Activated effector memory CD4-positive, alpha-beta T cell treated with anti-CD3 and anti-CD28 coated beads, Interleukin-2, amount 50 U/mL, for 16 hours (primary cell): ENCODE measurements around the gene LRRIQ1.
"Not testable (repeated sequence)": the region's sequence is repeated elsewhere in the genome, so short reads cannot be mapped to it uniquely, and the experiment has no call there.

Source experiments
- DNase-seq: peaks from one replicate; pipeline ENCODE4 v3.0.0-alpha.2; 2020

Gene LRRIQ1

DNA sequence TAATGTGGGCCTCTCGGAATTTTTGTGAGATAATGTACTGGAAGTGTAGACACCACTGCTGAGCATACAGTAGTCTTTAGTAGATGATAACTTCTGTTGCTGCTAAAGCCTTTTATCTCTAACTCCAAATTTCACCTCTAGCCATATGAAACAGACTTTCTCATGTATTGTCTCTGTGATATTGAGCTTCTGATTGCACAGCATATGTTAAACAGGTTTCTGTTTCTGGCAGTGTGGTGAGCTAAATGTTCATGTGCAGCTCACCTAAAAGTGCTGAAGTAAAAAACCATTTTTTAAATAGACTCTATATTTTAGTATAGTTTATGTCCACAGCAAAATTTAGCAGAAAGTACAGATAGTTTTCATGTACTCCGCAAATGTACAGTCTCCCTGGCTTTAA lies 154.6 kb downstream of the LRRIQ1 start:
- DNase-seq = no peak

DNA sequence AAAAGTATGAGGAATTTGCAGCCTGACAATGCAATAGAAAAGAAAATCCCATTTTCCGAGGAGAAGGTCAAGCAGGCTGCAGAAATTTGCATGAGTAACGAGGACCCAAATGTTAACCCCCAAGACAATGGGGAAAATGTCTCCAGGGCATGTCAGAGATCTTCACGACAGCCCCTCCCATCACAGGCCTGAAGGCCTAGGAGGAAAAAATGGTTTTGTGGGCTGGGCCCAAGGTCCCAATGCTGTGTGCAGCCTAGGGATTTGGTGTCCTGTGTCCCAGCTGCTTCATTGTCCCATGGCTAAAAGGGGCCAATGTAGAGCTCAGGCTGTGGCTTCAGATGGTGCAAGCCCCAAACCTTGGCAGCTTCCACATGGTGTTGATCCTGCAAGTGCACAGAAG lies 167.7 kb downstream of the LRRIQ1 start:
- DNase-seq = not testable (repeated sequence)

DNA sequence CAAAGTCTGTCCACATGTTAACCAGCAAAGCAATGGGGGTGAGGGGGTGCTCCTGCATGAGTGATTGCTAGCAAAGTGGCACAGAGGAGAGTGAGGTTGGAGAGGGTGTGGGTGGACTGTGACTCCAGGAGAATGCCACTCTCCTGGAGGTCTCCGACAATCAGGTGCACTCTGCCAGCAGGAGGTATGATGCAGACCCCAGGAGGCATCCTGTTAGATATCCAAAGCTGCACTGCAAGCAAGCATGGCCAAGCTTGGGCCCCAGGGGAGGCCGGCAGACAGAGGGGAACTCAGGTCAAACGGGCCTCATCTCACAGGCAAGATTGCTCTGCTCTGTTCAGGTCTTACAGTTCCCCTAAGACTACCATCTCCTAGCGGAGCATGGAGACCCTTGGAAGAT lies 170.4 kb downstream of the LRRIQ1 start:
- DNase-seq = no peak

- DNase-seq = not testable (repeated sequence)
These were observed 188.2 kb downstream of the LRRIQ1 start for GRCh38 chr12:85224339-85224738.

DNA sequence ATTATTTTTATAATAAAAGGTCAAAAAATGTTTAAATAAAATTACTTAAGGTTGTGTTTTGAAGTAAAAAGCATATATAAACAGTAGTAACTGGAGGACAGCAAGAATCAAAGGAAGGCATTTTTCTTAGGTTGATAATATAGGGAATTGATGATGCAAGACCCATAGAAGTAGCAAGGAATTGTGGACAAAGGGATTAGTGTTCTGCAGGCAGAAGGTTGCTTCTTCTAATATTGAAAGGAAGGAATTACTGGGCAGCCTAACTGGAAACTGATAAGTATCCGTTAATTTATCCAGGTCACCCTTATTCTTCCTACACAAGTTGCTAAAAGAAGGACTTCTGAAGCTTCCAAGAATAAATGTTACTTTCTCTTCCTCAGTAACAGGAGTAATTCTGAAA lies 189.3 kb downstream of the LRRIQ1 start:
- DNase-seq = no peak

DNA sequence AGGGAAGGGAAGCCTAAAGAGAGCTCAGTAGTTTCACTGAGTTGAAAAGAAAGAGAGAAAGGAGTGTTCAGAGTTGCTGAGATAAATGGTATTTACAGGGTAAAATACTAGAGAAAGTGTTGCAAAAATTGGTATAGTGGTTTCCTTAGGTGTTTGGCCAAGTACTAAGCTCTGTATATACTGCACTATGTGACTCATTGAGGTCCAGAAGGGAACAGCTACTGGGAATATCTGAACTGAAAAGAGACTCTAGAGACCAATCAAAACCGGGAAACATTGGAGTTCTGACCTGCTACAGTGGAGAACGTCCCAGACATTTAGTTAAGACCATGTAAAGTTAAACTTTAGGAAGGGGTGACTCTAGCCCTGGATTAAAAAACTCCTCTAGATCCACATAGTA lies 201.2 kb downstream of the LRRIQ1 start:
- no peak for DNase-seq

DNA sequence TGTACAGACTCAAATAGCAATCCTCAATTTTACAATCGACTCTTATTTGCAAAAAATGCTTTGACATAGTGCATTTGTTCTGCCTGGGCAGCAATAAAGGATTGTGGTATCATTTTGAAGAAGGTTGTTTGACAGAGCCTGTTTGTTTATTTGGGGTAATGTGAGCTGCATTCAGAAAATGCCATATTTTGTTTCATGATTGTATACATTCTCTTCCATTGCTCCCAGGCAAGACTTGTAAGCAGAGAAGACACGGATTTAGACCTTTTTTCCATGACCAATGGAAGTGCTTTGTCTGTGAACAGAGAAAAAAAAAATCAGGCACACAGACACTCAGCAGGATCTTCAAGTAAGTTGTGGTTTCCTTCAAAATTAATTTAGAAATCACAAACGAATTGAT lies 208.4 kb downstream of the LRRIQ1 start:
- DNase-seq = no peak

- DNase-seq = no peak
These were observed 217.7 kb downstream of the LRRIQ1 start for GRCh38 chr12:85253853-85254252.

GRCh38 chr12:85257671-85258070 lies 221.5 kb downstream of the LRRIQ1 start:
- DNase-seq = no peak

DNA sequence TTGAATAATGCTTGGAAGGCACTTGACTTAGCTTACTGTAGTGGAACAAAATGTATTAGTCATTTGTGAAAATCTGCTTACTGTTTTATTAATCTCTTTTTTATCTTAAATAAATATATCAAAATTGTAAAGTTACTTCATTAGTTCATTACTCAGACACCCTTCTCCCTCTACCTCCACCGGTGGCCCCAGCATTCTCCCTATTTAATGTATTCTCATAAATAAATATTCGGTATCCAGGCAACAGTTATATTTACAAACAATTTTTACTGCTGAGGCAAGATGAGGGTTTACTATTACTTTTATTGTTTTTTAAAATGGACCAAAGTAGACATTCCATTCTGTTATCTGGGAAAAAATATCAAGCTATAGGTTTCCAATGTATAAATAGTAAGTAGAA lies 224.3 kb downstream of the LRRIQ1 start:
- DNase-seq = no peak

GRCh38 chr12:85260896-85261295 lies 224.7 kb downstream of the LRRIQ1 start:
- no peak for DNase-seq

- no peak for DNase-seq
These were observed 230.2 kb downstream of the LRRIQ1 start for GRCh38 chr12:85266356-85266755.

GRCh38 chr12:85273381-85274314 lies 237.5 kb downstream of the LRRIQ1 start:
- no peak for DNase-seq

DNA sequence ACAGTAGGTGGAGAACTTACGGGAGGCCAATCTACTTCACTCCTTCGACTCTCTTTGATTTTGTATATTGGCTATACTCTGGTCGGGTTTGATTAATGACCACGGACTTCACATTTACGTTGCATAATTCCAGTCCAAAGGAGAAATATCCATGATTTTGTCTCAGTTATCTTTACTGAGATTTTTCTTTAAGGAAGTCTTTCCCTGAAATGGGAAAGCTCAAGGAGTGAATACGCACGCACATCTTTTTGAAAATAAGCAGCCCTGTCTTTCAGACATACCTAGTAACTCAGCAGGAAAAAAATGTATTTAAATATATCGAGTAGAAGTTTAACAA lies 238.1 kb downstream of the LRRIQ1 start:
- DNase-seq = no peak

GRCh38 chr12:85275374-85275773 lies 239.2 kb downstream of the LRRIQ1 start:
- no peak for DNase-seq

GRCh38 chr12:85277191-85277590 lies 241.0 kb downstream of the LRRIQ1 start:
- no peak for DNase-seq

DNA sequence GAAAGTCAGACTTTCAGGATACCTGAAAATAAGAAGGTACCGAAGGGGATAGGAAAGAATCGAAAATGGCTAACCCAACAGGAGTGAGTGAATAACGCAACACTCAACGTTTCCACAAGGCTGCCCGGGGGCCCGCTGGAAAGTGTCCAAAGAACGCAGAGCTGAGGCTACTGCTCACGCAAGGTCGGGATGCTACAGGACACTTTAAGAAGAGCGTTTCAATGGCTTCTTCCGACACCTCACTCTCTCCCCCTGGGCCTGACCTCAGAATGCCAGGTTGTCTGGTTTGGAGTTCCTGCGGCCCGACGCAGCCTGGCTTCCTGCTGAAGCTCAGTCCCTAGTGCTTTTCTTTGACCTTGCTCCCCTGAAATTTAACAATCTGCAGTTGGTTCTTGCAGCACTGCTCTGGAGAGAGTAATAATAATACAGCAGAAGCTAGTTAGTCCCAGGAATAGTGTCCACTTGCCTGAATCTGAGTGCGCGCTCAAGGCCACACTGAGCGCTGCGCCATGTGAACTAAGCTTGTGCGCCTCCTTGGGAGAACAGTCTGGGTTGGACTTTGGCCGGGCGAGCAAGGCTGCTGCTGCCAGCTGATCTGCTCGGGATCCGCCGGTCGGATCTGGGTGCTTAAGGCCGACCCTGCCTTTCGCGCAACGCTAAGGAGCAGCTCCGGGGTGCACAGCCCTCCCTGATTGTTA lies 241.9 kb downstream of the LRRIQ1 start:
- DNase-seq = no peak

DNA sequence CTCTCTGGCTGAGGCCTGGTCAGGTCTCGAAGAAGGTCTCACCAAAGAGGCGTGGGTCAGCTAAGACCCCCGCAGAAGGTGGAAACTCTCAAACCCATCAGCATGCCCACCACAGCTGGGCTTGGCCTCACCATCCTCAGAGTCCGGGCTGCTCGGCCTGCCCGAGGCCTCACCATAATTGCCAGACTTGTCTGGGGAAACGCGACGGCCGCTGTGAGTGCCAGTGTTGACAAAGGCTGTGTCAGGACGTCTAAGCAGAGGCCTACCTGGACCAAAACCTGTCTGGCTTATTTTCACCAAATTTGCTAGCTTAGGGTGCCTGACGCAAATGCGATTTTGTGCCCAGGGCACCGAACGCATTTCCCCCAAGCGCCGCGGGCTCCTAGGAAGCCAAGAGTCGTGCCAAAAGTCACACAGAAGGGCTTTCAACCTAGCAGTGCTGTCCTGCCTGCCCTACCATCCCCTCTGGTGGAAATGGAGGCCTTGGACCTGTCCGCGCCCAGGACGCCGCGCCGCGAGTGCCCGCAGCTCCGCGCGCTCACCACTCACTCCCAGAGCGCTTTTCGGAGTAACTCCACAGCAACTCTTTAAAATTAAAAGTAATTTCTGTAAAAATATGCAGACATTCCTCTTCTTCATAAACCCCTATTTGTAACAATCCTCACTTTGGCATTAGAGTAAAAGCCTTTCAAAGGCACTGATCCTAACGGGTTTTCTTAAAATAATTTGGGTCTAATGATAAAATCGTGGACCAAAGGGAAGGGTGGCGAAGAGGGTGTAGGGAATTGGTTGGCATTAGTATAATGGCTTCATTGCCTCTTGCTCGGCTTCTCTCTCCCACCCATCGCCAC lies 242.7 kb downstream of the LRRIQ1 start:
- DNase-seq = no peak

- no peak for DNase-seq
These were observed 243.5 kb downstream of the LRRIQ1 start for GRCh38 chr12:85279449-85280164.

DNA sequence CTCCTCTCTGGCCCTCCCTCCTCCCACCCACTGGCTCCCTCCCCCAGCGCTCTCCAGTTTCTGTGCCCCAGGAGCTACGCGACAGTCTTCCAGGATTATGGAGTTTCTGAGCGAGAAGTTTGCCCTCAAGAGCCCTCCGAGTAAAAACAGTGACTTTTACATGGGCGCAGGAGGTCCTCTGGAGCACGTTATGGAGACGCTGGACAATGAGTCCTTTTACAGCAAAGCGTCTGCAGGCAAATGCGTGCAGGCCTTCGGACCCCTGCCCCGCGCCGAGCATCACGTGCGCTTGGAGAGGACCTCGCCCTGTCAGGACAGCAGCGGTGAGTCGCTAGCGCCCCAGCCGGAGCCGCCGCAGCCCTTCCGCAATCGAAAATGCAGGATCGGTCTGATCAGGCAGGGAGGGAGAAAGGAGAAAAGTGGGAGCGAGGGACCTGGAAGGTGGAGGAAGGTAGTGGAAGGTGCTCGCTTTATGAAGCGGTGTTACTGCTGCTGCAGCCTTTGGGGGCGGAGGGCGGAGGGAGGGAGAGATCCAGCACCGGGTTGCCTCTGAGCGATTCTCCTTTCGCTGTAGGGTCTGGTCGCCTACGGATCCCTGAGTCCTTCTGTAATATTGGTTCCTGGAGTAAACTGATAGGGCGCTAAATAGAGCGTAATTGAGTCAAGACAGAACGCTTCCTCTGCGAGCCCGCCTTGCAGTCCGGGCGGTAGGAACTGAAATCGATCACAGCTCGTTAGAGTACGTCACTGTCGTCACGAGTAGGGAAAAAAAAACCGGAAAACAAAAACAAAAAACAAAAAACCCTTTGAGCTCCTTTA lies 244.2 kb downstream of the LRRIQ1 start, which contains the start of gene ALX1:
ALX1 (plus strand) TSS at position 56 of the 819 bp plus-strand sequence; CDS start at position 98, 42 bp downstream.
- no peak for DNase-seq

GRCh38 chr12:85280984-85281630 lies 245.0 kb downstream of the LRRIQ1 start:
- DNase-seq = no peak
